ENCODE measurements around the gene ZFP2. TPM values are rescaled to one million over a fixed set of nuclear protein-coding genes. Genes with fewer than 3 reads are reported as not detected.

The ZFP2 gene
- total RNA-seq, 1 experiment from 2014 or later = 0.29 TPM

DNA sequence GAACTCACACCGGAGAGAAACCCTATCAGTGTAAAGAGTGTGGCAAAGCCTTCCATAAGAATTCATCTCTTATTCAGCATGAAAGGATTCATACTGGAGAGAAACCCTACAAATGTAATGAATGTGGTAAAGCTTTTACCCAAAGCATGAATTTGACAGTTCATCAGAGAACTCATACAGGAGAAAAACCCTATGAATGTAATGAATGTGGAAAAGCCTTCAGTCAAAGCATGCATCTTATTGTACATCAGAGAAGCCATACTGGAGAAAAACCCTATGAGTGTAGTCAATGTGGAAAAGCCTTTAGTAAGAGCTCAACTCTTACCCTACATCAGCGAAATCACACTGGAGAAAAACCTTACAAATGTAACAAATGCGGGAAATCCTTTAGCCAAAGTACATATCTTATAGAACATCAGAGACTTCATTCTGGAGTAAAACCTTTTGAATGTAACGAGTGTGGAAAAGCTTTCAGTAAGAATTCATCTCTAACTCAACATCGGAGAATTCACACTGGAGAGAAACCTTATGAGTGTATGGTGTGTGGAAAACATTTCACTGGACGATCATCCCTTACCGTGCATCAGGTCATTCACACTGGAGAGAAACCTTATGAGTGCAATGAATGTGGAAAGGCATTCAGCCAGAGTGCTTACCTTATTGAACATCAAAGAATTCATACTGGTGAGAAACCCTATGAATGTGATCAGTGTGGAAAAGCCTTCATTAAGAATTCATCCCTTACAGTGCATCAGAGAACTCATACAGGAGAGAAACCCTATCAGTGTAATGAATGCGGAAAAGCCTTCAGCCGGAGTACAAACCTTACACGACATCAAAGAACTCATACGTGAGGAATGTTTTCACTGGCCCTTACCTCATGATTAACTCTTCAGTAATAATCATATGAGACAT lies 36.4 kb downstream of the ZFP2 start:
- Histone ChIP-seq H3K36me3 (ENCODE audit: control insufficient read depth, insufficient read depth, low read length) (no peaks in the 10 kb centered on the region), H3K27me3 (replicated peaks; ENCODE audit: control insufficient read depth, insufficient read depth, low read length) (no peaks in the 10 kb centered on the region), H3K4me3 (ENCODE audit: low read depth, low read length) (no peak overlapping the region), H3K9me3 (peaks cover 38% of the 10 kb centered on the region), H3K4me1 (no peaks in the 10 kb centered on the region)
- Mint-ChIP-seq H3K36me3 (ENCODE audit: insufficient read depth, unreplicated experiment) (no peaks in the 10 kb centered on the region), H3K9me3 (ENCODE audit: unreplicated experiment) (peaks cover 90% of the 10 kb centered on the region), H3K27me3 (ENCODE audit: insufficient read depth, unreplicated experiment) (no peaks in the 10 kb centered on the region), H3K4me3 (ENCODE audit: unreplicated experiment) (no peak overlapping the region), H3K27ac (ENCODE audit: unreplicated experiment) (no peak overlapping the region), H3K4me1 (ENCODE audit: low read depth, unreplicated experiment) (no peaks in the 10 kb centered on the region)
- CTCF ChIA-PET = no interaction called here
- POLR2A ChIA-PET = no interaction called here
- intact Hi-C loops (cut with micrococcal nuclease; ENCODE audit: unreplicated experiment) = no loop called here
- DNase-seq = no peak
- TF ChIP-seq, protein P1, sequence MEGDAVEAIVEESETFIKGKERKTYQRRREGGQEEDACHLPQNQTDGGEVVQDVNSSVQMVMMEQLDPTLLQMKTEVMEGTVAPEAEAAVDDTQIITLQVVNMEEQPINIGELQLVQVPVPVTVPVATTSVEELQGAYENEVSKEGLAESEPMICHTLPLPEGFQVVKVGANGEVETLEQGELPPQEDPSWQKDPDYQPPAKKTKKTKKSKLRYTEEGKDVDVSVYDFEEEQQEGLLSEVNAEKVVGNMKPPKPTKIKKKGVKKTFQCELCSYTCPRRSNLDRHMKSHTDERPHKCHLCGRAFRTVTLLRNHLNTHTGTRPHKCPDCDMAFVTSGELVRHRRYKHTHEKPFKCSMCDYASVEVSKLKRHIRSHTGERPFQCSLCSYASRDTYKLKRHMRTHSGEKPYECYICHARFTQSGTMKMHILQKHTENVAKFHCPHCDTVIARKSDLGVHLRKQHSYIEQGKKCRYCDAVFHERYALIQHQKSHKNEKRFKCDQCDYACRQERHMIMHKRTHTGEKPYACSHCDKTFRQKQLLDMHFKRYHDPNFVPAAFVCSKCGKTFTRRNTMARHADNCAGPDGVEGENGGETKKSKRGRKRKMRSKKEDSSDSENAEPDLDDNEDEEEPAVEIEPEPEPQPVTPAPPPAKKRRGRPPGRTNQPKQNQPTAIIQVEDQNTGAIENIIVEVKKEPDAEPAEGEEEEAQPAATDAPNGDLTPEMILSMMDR (IDR thresholded peaks at IDR 0.05; ENCODE audit: insufficient read depth in 1 of 2, low read depth in 1 of 2, low read length in 1 of 2, severe bottlenecking in 1 of 2, unreplicated experiment in 1 of 2) = no peak
- no TSS peak for BruUV-seq (replicated peaks)

DNA sequence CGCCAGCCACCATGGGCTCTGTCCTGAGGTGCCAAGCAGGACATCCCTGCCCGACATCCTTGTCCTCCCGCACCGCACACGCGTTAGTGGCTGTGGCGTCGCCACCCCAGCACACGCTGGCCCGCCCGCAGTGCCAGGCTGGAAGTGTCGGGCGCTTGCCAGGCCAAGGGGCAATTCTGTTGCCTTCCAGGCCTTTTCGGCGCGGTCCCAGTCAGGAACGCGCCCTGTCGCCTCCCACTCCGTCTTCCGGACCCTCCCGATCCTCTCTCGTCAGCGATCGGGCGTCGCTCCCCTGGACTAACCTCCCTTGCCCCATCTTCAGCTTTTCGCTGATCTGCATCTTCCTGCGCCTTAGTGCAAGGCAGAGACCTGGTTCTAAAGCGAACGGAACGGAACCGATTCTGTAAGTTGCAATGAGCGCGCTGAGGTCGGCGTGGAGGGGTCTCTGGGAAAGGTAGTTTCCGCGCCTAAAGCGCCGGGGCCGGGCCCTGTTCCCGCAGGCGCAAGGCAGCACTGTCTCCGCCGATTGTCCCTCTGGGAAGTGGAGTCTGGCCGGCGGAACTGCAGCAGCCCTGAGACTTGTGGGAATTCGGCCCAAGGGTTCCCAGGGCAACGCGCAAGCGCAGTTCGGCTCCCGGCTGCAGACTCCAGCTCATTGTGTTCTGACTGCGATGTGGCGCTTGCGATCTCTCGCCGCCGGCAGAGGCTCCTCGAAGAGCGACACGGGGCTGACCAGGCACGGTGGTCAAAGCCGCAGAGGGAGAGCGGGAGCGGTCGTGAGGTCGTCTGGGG lies 45.1 kb downstream of the ZFP2 start, which contains the start of gene ZNF454:
TSS of gene ZNF454 (plus strand) at position 630 of the 792 bp plus-strand sequence. CDS start 1,594 bp downstream, outside the sequence.
- Histone ChIP-seq H3K4me1 (no peaks in the 10 kb centered on the region), H3K27me3 (replicated peaks; ENCODE audit: control insufficient read depth, insufficient read depth, low read length) (no peaks in the 10 kb centered on the region), H3K36me3 (ENCODE audit: control insufficient read depth, insufficient read depth, low read length) (no peaks in the 10 kb centered on the region), H3K9me3 (peaks cover 24% of the 10 kb centered on the region), H3K4me3 (ENCODE audit: low read depth, low read length) (no peak within 1 kb of the TSS)
- H3K27ac Mint-ChIP-seq (ENCODE audit: unreplicated experiment) = no peak within 1 kb of the TSS
- POLR2A ChIA-PET = no interaction called here
- no peaks in the 10 kb centered on the region for H3K4me1 Mint-ChIP-seq (ENCODE audit: low read depth, unreplicated experiment)
- H3K9me3 Mint-ChIP-seq (ENCODE audit: unreplicated experiment) = peaks cover 62% of the 10 kb centered on the region
- no peak for DNase-seq
- H3K27me3 Mint-ChIP-seq (ENCODE audit: insufficient read depth, unreplicated experiment) = no peaks in the 10 kb centered on the region
- intact Hi-C loops (cut with micrococcal nuclease; ENCODE audit: unreplicated experiment) = no loop called here
- BruUV-seq (replicated peaks) = no TSS peak
- H3K4me3 Mint-ChIP-seq (ENCODE audit: unreplicated experiment) = no peak within 1 kb of the TSS
- CTCF ChIA-PET = no interaction called here
- H3K36me3 Mint-ChIP-seq (ENCODE audit: insufficient read depth, unreplicated experiment) = no peaks in the 10 kb centered on the region
- TF ChIP-seq, protein P1 (IDR thresholded peaks at IDR 0.05; ENCODE audit: insufficient read depth in 1 of 2, low read depth in 1 of 2, low read length in 1 of 2, severe bottlenecking in 1 of 2, unreplicated experiment in 1 of 2) = no peak

DNA sequence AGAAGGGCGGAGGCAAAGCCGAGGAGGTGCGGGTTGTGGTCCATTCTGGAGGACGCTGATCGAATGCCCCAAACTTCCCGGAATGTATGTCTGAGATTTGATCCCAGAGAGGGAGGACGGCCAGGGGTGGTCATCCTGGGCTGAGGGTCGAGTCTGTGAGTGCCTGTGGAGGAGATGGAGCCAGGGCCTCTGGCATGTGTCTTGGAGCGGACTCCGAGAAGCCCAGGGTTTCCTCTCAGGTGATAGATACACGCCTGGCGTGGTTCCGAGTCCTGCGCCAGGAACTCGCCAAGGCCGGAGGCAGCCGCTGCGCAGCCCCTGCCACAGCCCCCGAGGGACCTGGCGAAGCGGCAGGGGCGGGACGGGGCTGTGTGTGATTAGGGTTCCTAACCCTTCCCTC lies 45.6 kb downstream of the ZFP2 start:
- no peak overlapping the region for H3K4me3 ChIP-seq (ENCODE audit: low read depth, low read length)
- BruUV-seq (replicated peaks) = no TSS peak
- H3K27ac Mint-ChIP-seq (ENCODE audit: unreplicated experiment) = no peak overlapping the region
- H3K4me3 Mint-ChIP-seq (ENCODE audit: unreplicated experiment) = no peak overlapping the region
- no peaks in the 10 kb centered on the region for H3K27me3 Mint-ChIP-seq (ENCODE audit: insufficient read depth, unreplicated experiment)
- H3K36me3 Mint-ChIP-seq (ENCODE audit: insufficient read depth, unreplicated experiment) = no peaks in the 10 kb centered on the region
- ChIA-PET CTCF (no interaction called here), POLR2A (no interaction called here)
- no peak for DNase-seq
- no peaks in the 10 kb centered on the region for H3K4me1 ChIP-seq
- H3K4me1 Mint-ChIP-seq (ENCODE audit: low read depth, unreplicated experiment) = no peaks in the 10 kb centered on the region
- no peaks in the 10 kb centered on the region for H3K36me3 ChIP-seq (ENCODE audit: control insufficient read depth, insufficient read depth, low read length)
- peaks cover 61% of the 10 kb centered on the region for H3K9me3 Mint-ChIP-seq (ENCODE audit: unreplicated experiment)
- intact Hi-C loops (cut with micrococcal nuclease; ENCODE audit: unreplicated experiment) = no loop called here
- TF ChIP-seq, protein P1 (IDR thresholded peaks at IDR 0.05; ENCODE audit: insufficient read depth in 1 of 2, low read depth in 1 of 2, low read length in 1 of 2, severe bottlenecking in 1 of 2, unreplicated experiment in 1 of 2) = no peak
- H3K9me3 ChIP-seq = peaks cover 24% of the 10 kb centered on the region
- no peaks in the 10 kb centered on the region for H3K27me3 ChIP-seq (replicated peaks; ENCODE audit: control insufficient read depth, insufficient read depth, low read length)
